MM.1S (cell line): ENCODE results near the gene BARHL1.

ENCODE experiments used
- CTCF ChIP-seq: fragments of 300-600 bp; sonication (generic); IDR thresholded peaks from 2 replicates; pipeline ENCODE4 v1.5.1; 2016; ENCODE audit warnings: antibody characterized with exemption, low read length, mixed read lengths
- EZH2 ChIP-seq: fragments of 300-600 bp; sonication (generic); optimal IDR thresholded peaks from 2 replicates; pipeline ENCODE3; 2017; ENCODE audit warnings: low read depth, mild to moderate bottlenecking, antibody characterized with exemption, low read length, mixed read lengths

- TF ChIP-seq CTCF (no peak), EZH2 (no peak)
Measured at GRCh38 chr9:132591244-132591643, 8.8 kb downstream of the BARHL1 start.
